Body of pancreas (tissue), 4 donors: Measurements from ENCODE around the gene LHFPL3.

Experiments
- CTCF ChIP-seq, 7 experiments: fragments of 450-650 bp in 4 of 7; fragments of 200-600 bp in 3 of 7; sonication (generic) in 3 of 7; IDR thresholded peaks; one replicate each; pipeline ENCODE4 v1.5.1; 2016 to 2019; ENCODE audit warnings: antibody characterized with exemption in 7 of 7
- POLR2A ChIP-seq, 3 donors: fragments of 450-650 bp; IDR thresholded peaks; one replicate each; pipeline ENCODE4 v1.6.1; 2016; ENCODE audit warnings: antibody characterized with exemption in 3 of 3, mild to moderate bottlenecking in 2 of 3

GRCh38 chr7:104650991-104651640 lies 322.7 kb downstream of the LHFPL3 start:
- TF ChIP-seq CTCF (IDR thresholded peaks at IDR 0.05) (no peak), POLR2A (IDR thresholded peaks at IDR 0.05) (no peak)
